HG03354 (cell line): ENCODE measurements around the gene AKT1.

Experiments used
- ATAC-seq: cut with Tn5 transposase; IDR thresholded peaks from one replicate; pipeline ENCODE4 v1.9.1; 2021; ENCODE audit warnings: mild to moderate bottlenecking; ENCODE audit not compliant: unreplicated experiment, poor library complexity, severe bottlenecking

The AKT1 gene

DNA sequence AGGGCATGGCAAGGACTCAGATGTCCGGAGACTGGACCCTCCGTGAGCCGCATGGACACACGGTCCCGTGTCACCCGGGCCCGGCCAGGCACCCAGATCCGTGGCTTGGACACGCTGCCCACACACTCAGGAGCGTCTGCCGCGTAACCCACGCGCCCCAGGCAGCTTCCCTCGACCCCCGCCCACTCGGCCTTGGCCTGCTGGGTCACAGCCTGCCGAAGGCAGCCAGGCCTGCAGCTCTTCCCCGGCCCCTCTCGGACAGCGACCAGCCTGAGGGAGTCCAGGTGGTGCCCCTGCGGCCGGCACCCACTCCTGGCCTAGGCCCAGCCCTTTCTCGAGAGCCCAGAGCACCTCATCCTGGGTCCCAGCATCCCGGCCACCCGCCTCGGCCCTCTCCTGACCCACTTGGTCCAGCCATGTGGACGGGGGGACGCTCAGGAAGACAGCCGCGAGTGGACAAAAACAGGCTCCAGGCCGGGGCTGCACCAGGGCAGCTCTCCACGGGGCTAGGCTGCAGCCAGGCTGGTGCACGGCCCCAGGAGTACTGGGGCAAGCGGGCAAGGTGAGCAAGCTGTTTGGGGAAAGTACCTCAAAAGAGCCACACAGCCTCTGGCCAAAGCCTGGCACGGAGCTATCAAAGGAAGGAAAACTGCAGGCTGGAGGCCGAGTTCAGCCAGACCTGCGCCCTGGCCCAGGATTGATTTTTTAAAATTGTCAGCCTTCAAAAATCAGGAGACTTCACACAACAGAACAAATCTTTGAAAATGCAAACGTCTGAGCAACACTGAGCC, 6.5 kb downstream of the AKT1 start:
- no peak for ATAC-seq

DNA sequence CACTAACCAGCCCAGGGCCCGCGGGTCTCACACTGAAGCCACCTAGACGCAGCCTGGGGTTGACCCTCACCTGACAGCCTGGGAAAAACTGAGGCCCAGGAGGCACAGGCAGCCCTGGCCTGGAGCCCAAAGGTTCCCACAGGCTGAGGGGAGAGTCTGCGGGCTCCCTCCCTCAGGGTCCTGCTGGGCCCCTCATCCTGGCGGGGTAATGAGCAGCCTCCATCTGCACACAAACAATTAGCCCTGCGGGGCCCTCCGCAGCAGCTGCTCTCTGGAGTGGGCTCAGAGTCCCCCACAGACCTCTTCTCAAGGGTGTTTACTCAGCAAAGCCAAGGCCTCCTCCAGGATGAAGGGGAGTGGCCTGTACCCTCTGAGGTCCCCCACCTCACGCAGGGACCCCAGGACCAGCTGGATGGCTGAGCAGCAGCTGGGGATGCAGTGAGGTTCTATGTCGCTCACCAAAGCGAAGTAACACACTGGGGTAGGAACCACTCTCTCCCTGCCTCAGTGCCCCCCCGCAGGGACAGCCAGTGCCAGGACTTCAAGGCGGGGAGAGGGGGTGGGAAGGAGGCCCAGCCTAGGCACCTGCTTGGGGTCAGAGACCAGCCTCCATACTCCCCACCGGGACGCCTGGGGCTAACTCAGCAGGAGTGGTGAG, 7.3 kb downstream of the AKT1 start:
- no peak for ATAC-seq

DNA sequence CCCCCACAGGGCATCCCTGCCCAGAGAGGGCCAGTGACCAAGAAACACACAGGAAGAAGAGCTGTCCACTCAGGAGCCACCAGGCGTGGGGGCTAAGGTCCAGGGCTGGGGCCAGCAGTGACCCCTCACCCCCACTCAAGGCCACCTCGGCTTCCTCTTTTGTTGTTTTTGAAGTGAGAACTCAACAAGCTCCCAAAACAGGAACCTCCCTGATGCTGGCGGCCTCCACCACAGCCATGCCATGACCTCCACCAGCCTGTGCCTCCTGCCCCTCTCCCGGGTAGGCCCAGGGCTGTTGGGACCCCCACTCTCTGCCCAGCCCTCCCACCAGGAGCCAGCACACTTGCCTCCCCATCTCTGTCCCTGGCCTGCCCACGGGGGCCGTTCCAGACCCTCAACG, 7.8 kb downstream of the AKT1 start:
- ATAC-seq: no peak

DNA sequence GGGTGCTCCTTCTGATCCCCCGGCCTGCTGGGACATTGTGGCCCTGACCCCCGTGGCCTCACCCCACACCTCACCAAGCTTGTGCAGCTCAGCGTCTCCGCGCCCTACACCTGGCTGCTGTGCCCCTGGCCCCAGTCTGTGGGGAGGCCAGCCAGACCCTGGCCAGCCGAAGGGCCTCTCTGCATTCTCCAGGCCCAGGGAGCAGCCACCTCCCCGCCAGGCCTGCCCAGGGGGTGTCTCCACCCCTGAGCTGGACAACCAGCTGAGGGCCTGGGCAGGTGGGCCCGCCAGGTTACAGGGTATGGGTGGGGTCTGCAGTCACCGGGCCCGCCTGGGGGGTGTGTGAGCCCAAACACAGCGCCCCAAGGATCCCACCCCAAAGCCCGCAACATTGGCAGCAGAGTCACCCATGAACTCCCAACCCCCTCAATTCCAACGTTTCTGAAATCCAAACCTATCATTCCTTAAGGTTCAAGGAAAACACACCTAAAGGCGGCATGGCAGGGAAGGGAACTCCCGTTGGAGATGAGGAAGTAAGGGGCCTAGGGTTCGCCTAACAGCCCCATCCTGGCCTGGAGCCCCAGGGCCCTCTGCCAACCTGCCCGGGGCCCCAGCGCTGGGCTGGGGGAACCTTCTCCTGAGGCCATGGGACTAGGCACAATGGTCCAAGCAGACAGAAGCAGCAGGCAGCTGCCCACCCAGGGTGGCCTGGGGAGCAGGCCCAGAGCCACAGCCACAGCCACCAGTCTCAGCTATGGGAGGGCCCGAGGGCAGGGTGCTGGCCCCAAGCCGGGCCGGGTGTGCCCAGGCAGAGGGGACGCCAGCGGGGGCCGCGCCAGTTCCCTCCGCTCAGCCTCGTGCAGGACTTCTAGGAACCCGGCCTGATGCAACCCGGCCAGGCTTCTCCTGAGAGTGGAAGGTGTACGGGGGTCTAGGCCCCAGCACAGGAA, 8.5 kb downstream of the AKT1 start:
- no peak for ATAC-seq

DNA sequence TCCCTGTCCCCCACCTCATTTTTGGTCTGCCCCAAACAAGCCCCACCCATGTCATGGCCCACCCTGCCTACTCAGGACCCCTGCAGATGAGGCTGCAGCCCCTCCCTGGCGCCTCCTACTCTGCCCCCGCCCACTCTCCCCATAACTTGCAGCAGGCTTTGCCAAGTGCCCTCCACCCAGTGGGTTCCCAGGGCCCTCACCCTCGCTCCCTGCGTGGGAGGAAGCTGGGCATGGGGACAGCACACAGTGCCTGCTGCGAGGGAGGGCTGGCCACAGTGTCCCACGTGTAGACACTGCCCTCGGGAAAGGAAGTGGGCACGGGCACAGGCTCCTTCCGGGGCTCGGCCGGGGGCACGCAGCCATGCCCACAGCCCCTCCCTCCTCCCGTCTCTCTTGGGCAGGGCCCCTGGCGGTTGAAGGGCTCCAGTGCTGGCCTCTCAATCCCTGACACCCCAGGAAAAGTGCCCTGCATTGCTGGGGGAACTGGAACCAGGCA, 9.4 kb downstream of the AKT1 start:
- ATAC-seq: no peak

DNA sequence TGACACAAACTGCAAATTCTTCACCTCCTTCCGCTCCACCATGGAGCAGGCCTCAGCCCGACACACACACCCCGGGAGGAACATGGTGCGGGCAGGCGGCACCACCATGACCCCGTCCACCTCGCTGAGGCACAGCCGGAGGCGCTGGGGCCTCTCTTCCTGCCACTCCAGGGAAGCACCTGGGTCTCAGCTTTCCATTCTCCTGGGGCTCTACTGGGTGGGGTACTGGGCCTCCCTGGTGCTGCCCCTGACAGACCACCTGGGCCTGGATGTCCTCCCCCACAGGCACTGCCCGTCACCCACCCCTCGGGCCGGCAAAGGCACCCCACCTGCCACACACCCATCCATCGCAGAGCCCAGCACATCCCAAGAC, 9.9 kb downstream of the AKT1 start:
- no peak for ATAC-seq

DNA sequence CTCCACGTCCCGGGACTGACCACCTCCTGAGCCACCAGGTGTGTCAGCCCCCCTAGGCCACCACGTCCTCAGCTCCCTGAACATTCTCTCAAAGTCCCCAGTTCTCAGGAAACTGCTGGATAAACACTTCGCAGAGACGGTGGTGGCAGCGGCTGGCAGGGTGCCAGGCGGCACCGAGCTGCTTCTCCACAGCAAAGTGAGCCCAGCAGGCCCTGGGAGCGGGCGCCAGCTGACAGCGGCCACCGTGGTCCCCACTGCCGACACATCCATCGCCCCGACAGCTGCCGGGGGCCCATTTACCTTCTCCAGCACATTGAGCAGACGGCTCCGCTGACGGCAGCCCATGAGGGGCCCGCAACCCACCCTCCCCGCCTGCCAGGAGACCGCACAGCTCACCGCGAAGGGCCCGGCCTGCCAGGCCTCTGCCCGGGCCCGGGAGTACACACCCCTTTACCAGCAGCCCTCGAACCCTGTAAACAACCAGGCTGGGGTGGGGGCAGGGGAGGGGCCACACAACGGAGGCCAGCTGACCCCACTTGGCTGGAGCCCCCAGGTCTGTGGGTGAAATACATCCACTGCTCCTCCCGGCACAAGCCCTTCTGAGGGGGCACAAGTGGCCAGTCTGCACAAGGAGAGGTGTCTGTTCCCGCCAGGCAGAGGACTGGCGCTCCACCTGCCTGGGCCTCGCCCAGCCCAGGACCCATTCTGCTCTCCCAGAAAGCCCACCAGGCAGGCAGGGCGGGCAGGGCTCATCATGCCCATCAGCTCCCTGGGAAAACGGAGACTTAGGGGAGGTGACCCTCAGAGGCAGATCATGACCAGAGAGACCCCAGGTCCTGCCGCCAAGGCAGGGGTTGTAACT, 10.5 kb downstream of the AKT1 start:
- ATAC-seq: no peak

DNA sequence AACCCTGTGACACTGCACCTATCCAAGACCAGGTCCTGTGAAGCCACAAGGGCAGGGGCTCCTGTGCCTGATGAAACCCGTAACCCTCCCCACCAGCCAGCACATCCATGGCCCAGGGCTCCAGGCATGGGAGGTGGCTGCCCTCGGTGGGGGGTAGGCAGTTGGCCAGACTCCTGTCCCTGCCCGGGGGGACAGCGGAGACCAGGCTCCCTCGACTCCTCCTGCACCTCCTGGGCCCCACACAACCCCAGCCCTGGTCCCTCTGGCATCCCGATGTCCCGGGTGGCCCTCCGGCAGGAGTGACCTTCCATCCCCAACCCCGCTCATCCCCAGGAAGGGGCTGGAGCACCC, 11.4 kb downstream of the AKT1 start:
- ATAC-seq: no peak

DNA sequence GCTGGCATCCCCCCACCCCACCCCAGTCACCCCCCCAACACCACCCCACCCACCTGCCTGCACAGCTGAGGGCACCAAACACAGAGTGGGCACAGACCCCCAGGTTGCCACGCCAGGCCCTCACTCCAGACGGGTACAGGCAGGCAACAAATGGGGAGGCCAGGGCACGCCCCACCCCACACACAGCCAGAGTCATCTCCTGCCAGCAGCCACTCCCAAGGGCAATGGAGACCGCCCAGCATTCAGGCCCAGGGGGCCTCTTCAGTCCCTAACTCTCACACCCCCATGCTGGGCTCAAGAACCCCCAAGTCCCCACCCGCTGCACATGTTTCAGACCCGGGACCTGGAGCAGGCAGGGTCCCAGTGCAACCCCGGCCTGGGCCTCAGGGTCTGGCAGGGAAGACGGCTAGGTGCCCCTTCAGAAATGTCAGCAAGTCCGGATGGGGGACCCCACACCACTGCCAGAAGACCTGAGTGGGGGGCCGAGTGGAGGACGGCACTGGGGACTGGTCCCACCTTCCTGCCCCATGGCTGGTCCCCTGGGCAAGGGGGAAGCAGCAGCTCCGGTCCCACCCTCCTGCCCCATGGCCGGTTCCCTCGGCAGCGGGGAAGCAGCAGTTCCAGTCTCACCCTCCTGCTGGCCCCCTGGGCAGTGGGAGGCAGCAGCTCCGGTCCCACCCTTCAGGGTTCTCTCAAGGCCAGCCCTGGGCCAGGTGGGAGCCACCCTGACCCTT, 11.9 kb downstream of the AKT1 start:
- no peak for ATAC-seq

DNA sequence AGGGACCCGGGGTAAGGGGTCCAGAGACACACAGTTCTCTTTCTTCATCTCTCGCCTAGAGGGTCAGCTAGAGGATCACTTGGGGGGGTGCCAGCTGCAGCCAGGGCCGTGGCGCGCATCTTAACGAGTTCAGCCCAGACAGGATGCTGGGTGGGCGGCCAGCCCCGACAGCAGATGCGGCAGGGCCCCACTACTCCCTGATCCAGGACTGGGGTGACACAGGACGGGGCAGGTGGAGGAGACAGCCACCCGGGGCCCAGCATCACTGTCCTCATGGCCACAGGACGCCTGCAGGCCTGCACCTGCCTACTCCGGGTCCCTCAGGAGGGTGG, 12.8 kb downstream of the AKT1 start:
- ATAC-seq: no peak

DNA sequence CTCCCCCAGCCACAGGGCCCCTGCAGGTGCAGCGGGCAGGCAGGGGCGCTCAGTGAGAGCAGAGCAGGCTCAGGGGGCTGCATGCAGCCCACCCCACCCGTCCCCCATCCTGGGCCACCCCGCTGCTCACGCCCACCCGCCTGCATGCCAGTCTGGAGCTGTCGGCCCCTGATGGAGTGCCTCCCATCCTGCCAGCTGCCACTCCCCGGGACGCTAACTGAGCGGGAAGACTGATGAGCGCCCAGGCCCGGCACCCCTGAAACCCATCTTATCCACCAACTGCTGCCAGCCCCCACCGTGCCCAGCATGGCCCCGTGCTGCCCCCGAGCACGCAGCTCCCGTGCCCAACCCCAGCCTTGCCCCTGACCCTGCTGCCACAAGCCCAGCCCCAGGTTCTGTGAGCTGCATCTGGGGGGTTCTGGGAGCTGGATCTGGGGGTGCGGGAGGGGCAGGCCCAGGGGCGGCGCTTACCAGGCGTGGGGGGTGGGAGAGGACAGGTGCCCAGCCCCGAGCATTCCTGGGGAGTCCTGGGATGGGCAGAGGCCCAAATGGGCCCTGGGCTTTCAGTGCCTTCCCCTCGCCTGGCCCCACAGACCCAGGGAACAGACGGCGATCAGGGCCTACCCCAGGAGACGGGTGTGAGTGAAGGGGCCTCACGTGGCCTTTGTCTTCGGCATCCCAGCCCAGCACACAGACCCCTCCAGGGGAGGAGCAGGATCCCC, 13.3 kb downstream of the AKT1 start:
- ATAC-seq: no peak

DNA sequence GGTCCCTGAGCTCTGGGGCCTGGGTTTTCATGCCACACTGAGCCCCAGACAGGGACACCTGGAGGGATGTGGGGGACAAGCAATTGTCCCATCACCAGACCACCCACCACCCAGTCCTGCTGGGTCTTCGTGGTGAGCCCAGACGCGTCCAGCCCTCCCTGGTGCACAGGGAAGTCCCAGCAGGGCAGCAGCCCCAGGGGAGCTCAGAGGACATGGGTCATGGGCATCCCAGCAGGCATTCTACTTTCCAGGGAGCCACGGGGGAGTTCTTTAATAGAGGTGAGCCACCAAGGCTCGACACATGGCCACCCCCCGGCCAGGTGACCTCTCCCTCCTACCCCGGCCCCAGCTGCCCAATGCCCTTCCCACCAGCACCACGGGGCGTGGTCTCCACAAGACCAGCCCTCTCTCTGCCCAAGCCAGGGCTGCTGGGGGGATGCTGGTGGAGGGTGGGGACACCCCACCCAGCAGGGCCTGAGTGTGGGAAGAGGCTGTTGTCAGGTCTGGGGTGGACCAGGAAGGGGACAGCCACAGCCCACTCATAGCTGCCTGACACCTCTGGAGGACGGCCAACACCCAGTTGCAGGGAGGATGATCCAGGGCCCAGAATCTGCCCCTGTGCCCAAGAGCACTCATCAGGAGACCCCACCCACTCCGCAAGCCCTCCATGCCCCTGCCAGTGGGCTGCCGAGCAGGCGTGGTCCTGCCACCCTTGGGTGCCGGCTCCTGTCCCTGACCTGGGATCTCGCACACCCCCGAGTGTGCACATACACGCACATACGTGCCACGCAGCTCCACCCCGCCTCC, 14.1 kb downstream of the AKT1 start:
- no peak for ATAC-seq

DNA sequence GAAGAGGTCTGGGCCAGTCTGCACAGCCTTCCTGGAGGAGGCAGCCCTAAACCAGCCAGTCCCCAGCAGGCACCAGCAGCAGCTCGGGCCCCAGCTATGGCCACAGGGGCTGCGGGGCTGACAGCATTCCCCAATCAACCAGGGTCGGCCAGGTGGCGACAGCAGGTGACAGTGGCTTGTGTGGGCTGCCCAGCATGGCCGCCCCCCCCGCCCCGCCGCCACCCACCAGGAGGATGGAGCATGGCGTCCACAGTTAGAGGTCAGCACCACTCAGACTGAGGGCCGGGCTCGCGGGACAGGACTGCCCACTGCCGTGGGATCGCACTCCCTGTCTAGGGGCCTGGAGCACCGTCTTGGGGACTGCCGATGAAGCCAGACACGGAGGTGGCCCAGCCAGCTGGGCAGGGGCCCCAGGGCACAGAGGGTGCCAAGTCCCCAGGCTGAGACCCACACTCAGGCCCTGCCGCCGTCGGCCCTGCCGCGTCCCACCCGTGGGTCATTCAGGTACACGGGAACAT, 15.0 kb downstream of the AKT1 start:
- no peak for ATAC-seq

DNA sequence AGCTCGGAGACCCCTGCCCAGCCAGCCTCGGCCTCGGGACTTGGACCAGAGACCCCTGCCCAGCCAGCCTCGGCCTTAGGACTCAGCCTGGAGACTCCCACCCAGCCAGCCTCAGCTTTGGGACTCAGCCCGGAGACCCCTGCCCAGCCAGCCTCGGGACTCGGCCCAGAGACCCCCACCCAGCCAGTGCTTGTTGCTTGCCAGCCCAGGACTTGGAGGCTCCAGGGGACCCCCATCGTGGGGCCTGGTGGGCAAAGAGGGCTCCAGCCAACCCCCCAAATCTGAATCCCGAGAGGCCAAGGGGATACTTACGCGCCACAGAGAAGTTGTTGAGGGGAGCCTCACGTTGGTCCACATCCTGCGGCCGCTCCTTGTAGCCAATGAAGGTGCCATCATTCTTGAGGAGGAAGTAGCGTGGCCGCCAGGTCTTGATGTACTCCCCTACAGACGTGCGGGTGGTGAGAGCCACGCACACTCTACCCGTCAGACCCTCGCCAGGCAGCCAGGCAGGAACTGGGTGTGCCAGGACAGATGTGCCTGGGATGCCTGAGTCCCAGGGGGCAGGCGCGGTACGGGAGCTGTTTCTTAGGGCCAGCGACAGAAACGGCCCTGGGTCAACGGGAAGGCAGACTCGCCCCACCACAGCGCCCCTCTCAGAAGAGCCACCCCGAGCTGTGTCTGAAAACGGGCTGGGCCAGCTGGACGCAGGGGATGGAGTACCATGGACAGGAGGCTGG, 15.6 kb downstream of the AKT1 start:
- no peak for ATAC-seq

DNA sequence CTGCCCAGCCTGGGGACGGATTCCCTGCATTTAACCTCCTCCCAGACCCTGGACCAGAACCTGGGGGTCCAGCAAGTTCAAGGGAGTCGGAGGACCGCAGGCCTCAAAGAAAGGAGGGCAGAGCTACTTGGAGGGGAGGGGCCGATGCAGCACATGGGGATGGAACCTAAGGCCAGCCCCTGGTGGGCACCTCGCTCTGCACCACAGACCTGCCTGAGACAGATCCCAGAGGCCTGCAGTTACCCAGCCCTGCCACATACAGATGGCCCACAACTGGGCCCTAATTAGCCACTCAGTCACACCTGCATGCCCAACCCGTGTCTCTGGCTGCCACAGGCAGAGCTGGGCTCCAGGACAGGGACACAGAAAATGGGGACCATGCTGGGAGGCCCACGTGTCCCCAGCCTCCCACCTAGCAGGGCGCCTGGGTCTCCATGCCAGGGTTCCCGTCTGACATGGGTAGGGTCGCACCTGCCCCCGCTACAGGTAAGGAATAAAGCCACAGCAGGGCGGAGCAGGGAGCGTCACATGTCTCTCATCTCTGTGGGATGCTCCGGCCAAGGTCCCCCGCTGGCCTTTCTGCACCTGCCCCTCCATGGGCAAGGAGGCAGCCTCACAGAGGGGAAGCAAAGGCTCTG, 16.7 kb downstream of the AKT1 start:
- no peak for ATAC-seq

DNA sequence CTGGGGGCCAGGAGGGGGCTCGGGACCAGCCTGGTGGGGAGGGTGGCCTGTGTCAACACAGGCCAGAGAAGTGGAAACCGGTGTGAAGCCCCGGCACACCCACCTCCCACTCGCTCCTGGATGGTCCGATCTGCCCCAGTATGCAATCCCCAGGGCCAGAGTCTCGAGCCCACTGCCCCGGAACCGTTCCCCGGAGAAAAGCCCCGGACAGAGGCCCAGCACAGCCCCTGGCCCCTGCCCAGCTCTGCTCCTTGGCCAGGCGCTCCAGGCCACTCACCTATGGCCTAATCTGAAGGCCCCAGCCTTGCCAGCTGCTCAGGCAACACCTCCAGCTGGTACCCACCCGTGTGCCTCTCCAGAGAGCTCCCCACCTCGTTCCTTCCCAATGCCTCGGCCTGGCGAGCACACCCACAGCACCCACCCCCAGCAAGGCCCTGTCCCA, 17.7 kb downstream of the AKT1 start:
- no peak for ATAC-seq
